GM12891 (cell line): ENCODE results near the gene CCN5.

ENCODE experiments used
- POLR2A ChIP-seq: IDR thresholded peaks from 2 replicates; pipeline ENCODE4 v1.6.1; 2011; ENCODE audit warnings: low read depth, low read length, control low read depth
- POLR2AphosphoS5 ChIP-seq: IDR thresholded peaks from 2 replicates; pipeline ENCODE4 v1.6.1; 2011; ENCODE audit warnings: low read depth, low read length, control low read depth
- TAF1 ChIP-seq: IDR thresholded peaks from 2 replicates; pipeline ENCODE4 v1.6.1; 2011; ENCODE audit warnings: low read depth, low read length, control low read depth

DNA sequence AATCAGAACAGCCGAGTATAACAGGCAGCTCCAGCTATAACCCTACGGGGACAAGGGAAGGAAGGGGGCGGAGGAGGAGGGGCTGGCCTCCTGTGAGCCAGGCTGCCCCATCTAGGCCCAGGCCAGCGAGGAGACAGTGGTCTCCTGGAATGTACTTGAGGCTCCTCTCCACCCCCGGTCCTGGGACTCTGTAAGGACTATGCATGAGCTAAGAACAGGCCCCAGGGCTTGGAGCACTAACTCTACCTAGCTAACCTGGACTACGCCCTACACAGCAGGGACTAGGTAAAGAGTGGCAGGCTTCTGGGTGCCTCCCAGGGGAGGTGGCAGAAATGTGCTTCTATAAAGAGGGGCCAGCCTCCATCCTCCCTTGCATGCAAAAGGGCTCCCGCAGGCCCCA, 39.4 kb downstream of the CCN5 start:
- TF ChIP-seq POLR2A (no peak), TAF1 (no peak), POLR2AphosphoS5 (no peak)
